Astrocyte of the cerebellum (primary cell): ENCODE data around the gene ZC3H12A.
A peak's percentile ranks its signal among the peaks of the same experiment; 100 is the strongest.

ENCODE experiments used
- DNase-seq: peaks from one replicate; pipeline ENCODE4 v3.0.0-alpha.2; 2011; ENCODE audit warnings: low read depth
- H3K4me3 ChIP-seq: 2 replicates; pipeline ENCODE4 v1.5.1; 2011; ENCODE audit warnings: mild to moderate bottlenecking, low read depth, low read length, moderate library complexity
- in situ Hi-C: cut with HindIII; loops from 2 replicates; pipeline ENCODE4 v1.10.0; 2017; ENCODE audit warnings: low sequenced_read_pairs
- TF ChIP-seq, protein P1 (sequence below): IDR thresholded peaks from 2 replicates; pipeline ENCODE4 v1.5.1; 2012; ENCODE audit warnings: low read length, low read depth, moderate library complexity, mild to moderate bottlenecking; ENCODE audit errors: missing control alignments

ZC3H12A gene

DNA sequence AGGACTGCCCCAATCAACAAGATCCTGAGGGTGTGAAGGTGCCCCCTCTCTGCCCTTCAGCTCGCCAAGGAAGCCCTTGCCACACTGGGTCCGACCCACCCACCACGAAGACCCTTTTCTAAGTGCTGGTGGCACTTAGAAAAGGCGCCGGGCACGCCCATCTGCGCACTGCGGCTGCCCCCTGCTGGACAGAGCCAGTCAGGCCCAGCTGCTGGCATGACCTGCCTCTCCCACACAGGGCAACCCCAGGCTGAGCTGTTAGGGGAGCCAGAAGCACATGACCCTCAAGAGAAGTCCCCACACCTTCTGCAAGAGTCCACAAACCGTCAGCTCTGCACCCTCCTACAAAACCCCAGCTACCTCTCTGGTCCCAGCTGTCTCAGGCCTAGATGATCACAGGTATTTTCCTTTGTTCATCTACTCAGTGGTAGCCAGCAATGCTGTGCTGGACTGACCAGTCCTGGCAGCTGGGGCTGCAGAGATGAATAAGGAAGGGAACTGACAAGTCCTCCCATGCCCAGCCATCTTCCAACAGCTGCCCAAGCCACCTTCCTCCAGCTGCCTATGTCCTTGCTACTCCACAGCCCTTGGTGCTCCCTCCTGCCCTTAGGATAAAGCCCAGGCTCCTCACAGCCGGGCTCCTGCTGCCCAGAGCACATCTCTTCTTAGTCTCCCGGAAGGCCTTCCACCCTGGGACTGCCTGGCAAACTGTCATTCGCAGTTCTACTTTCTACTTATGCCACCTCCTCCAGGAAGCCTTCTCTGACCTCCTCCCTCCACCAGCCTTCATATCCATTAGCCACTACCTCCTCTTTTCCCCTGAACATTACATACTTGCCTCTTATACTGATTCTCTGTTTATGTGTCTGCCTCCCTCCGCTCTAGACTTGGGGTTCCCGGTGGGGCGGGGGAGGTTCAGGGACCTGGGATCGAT lies 39.8 kb upstream of the ZC3H12A start:
- no peak overlapping the region for H3K4me3 ChIP-seq
- DNase-seq = no peak
- TF ChIP-seq, protein P1, sequence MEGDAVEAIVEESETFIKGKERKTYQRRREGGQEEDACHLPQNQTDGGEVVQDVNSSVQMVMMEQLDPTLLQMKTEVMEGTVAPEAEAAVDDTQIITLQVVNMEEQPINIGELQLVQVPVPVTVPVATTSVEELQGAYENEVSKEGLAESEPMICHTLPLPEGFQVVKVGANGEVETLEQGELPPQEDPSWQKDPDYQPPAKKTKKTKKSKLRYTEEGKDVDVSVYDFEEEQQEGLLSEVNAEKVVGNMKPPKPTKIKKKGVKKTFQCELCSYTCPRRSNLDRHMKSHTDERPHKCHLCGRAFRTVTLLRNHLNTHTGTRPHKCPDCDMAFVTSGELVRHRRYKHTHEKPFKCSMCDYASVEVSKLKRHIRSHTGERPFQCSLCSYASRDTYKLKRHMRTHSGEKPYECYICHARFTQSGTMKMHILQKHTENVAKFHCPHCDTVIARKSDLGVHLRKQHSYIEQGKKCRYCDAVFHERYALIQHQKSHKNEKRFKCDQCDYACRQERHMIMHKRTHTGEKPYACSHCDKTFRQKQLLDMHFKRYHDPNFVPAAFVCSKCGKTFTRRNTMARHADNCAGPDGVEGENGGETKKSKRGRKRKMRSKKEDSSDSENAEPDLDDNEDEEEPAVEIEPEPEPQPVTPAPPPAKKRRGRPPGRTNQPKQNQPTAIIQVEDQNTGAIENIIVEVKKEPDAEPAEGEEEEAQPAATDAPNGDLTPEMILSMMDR = peak; percentile 87
- in situ Hi-C loops = no loop called here

DNA sequence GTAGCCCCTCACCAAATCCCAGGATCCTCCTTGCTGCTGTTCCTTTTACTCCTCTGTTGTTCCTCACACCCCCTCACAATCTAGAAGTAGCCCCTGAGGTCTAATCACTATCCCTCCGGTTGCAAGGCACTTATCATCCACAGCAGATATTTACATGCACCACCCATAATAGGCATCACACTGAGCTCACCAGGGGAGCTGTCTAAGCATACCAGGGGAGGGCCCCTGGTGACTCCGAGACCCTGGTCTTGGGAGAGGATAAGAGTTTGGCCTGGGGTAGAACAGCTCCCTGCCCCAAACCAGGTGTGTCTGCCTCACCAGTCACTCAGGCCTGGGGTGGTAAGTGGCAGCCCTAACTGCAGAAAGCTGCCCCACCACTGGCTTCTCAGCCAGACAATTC lies 37.3 kb upstream of the ZC3H12A start:
- TF ChIP-seq, protein P1 = no peak
- in situ Hi-C loops = no loop called here
- H3K4me3 ChIP-seq = no peak overlapping the region
- DNase-seq = no peak

DNA sequence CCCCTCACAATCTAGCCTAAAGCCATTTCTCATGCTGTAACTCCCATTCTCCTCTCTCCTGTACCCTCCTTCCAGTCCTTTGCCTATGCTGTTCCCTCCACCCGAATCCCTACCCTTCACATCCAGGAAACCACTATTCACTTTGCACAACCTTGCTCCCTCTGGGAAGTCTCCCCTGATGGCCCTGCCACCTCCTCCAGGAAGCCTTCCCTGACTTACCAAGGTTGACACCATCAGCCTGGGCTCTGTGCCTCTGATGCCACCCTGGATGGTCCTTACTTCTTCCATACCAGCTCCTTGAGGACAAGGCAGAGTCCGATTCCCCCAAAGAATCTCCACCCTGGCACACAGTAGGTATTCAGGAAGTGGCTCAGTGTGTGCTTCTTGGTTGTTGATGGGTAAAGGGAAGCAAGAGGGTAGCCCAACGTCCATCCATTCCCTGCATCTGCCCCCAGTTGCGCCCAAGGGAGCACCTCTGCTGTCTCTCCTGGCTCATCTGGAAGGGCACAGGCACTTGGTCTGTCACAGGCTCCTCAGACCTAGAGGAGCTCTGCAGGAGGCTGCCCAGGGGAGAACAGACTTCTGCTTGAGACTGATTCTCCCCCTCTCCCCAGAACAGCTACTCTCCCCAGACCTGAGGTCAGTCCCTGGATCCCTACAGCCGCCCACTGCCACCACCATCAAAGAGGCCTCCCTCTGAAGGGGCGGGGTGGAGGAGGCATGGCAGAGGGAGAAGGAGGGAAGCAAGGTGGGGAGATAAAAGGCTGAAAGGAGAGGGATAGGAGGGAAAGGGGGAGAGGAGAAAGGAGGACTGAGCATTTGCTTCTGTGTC lies 36.1 kb upstream of the ZC3H12A start:
- in situ Hi-C loops = no loop called here
- TF ChIP-seq, protein P1 = no peak
- no peak for DNase-seq
- no peak overlapping the region for H3K4me3 ChIP-seq

DNA sequence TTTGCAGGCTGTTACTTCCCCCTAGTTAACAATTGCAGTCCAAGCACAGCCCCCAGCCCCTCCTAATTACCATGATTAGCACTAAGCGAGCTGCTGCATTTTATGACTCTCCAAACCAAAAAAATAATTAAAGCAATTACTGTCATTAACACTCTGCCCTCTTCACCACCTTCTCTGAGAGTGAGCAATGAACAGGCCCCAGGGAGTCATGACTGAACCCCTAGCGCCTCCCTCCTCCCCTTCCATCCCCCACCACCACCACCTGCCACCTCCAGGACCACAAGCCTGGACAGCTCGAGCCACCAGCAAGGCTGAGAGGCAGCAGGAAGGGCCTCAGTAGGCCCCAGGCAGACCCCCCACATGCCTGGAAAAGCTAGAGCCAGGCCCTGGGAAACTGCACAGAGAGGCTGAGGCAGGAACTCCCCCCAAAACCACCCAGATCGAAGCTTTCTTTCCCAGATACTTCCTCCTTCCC lies 35.5 kb upstream of the ZC3H12A start:
- in situ Hi-C loops = no loop called here
- no peak for DNase-seq
- TF ChIP-seq, protein P1 = no peak
- no peak overlapping the region for H3K4me3 ChIP-seq

DNA sequence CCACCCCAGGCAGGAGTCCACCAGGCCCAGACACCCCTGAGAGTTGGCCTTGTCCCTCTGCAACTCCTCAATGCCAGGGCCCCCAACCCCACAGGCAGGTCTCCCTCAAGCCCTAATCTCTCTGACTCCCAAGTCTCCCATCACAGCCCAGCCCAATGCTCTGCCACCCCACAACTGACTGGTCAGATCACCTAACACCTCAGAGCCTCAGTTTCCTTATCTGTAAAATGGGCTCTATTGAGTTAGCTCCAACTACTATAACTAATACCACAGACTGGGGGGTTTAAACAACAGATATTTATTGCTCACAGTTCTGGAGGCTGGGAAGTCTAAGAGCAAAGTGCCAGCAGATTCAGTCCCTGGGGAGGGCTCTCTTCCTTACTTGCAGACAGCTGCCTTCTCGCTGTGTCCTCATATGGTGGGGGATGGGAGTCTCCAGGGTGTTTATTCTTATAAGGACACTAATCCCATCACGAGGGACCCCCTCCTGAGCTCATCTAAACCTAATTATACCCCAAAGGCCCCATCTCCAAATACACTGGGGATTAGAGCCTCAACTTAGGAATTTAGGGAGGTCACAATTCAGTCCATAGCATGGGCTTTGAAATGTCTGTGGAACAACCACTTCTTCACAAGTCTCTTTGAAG lies 34.9 kb upstream of the ZC3H12A start:
- in situ Hi-C loops = no loop called here
- DNase-seq = no peak
- H3K4me3 ChIP-seq = no peak overlapping the region
- TF ChIP-seq, protein P1 = no peak

DNA sequence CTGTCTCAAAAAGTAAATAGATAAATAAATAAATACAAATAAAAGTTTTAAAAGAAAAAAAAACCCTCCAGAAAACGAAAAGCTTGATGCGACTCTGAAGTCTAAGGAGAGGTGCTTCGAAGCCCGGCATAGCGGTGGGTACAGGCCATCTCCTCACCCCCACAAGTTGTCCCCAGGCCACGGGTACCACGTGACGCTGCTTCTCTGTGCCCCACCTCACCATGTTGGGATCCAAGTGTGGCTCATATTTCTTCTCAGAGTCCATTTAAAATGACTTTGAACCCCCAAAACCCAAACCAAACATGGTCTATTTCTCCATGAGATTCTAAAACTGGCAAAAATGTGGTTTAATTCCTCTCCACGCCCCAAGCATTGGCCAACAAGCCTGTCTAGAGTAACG lies 32.9 kb upstream of the ZC3H12A start:
- TF ChIP-seq, protein P1 = no peak
- DNase-seq = no peak
- in situ Hi-C loops = loop anchor here (5.0 kb wide), 1 partner anchor 51 kb away; no protein-coding TSS in a partner anchor
- H3K4me3 ChIP-seq = no peak overlapping the region
